PC-3 (cell line): Measurements from ENCODE around the gene NFIX.

Source experiments
- EZH2 ChIP-seq: fragments of 300-600 bp; sonication (generic); IDR thresholded peaks from one replicate; pipeline ENCODE4 v1.6.1; 2017; ENCODE audit warnings: antibody characterized with exemption, mild to moderate bottlenecking, low read length; ENCODE audit not compliant: unreplicated experiment
- EZH2phosphoT487 ChIP-seq: fragments of 300-600 bp; sonication (generic); IDR thresholded peaks from 2 replicates; pipeline ENCODE4 v1.6.1; 2018; ENCODE audit warnings: mild to moderate bottlenecking, antibody characterized with exemption, low read length, borderline replicate concordance
- TF ChIP-seq, protein P1 (sequence below): fragments of 300-600 bp; sonication (generic); conservative IDR thresholded peaks from 2 replicates; pipeline ENCODE4 v1.5.1; 2017; ENCODE audit warnings: antibody characterized with exemption, low read depth, mild to moderate bottlenecking, low read length

DNA sequence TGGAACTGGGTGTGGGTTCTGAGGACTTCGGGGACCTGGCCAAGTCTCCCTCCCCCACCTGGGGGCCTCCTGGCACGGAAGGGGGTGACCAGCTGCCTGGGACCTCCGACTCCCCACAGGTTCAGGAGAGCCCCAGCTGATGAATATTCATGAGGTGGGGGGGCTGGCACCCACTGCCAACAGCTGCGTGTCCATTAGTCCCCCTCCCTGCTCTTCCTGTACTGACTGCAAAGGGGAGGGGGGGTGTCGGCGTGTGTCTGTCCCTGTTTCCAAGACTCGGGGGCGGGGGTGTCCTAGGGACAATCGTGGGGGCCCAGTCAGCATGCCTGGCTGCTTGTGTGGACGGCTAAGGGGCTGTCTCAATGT is 10.6 kb upstream of the NFIX start:
- TF ChIP-seq, protein P1, sequence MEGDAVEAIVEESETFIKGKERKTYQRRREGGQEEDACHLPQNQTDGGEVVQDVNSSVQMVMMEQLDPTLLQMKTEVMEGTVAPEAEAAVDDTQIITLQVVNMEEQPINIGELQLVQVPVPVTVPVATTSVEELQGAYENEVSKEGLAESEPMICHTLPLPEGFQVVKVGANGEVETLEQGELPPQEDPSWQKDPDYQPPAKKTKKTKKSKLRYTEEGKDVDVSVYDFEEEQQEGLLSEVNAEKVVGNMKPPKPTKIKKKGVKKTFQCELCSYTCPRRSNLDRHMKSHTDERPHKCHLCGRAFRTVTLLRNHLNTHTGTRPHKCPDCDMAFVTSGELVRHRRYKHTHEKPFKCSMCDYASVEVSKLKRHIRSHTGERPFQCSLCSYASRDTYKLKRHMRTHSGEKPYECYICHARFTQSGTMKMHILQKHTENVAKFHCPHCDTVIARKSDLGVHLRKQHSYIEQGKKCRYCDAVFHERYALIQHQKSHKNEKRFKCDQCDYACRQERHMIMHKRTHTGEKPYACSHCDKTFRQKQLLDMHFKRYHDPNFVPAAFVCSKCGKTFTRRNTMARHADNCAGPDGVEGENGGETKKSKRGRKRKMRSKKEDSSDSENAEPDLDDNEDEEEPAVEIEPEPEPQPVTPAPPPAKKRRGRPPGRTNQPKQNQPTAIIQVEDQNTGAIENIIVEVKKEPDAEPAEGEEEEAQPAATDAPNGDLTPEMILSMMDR: no peak
- TF ChIP-seq EZH2phosphoT487 (no peak), EZH2 (no peak)
